Suppressor macrophage treated with lipopolysaccharide for 1 hour (primary cell): ENCODE data around the gene HNRNPA1L2.
"Not testable (repeated sequence)": the region's sequence is repeated elsewhere in the genome, so short reads cannot be mapped to it uniquely, and the experiment has no call there.

ENCODE experiments used
- DNase-seq, 3 donors: peaks; one replicate each; pipeline ENCODE4 v3.0.0-alpha.2; 2020 to 2022

HNRNPA1L2 gene

DNA sequence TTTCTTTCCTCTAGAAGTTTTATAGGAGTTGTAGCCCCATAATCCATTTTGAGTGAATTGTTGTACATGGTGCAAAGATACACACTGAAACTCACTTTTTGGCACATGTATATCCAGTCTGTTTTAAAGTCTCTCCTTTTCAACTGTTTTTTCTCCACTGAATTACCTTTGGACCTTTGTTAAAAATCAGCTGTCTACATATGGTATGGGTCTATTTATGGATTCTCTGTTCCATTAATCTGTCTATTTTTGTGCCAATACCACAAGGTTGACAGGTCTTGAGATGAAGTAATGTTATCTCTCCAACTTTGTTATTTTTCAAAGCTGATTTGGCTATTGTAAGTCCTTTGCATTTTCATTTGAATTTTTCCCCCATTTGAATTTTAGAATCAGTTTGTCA lies 4.7 kb downstream of the HNRNPA1L2 start:
- no peak for DNase-seq

DNA sequence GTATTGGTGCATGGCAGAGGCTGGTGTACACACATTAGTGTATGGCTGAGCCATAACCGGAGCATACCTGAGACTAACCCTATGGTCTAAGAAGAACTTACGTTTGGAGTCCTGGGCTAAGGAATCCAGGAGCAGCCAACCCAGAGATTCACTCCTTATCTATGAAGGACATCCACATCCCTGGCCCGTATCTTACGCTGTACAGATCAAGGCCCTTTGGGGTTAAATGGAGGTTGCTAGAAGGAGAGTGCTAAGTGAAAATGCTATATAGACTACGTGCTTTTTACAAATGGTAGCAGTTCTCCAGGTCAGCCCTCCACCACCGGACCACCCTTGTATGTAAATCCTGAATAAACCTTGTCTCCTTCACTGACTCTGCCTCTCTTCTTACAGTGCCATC lies 8.5 kb downstream of the HNRNPA1L2 start:
- no peak for DNase-seq

DNA sequence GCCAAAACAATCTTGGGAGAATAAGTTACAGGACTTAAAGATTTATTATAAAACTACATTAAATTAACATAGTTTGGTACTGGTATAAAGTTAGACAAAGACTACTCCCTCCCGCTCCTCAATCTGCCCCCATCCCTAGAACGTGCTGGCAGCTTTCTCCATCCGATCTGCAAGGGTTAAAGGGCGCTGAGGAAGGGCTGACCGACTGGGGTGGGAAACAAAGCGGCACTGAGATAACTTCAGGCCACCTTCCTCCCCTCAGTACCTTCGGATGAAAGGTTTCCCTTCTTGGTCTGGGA lies 9.6 kb downstream of the HNRNPA1L2 start:
- no peak for DNase-seq

- peak; percentile 97 to 99 (median 98) for DNase-seq
Measured at GRCh38 chr13:52652196-52652979, 10.2 kb downstream of the HNRNPA1L2 start, which contains the start of gene SUGT1. SUGT1 (plus strand) TSS chr13:52652836; CDS start chr13:52652921, 85 bp downstream.

GRCh38 chr13:52652980-52653303 lies 10.7 kb downstream of the HNRNPA1L2 start:
- no peak for DNase-seq

DNA sequence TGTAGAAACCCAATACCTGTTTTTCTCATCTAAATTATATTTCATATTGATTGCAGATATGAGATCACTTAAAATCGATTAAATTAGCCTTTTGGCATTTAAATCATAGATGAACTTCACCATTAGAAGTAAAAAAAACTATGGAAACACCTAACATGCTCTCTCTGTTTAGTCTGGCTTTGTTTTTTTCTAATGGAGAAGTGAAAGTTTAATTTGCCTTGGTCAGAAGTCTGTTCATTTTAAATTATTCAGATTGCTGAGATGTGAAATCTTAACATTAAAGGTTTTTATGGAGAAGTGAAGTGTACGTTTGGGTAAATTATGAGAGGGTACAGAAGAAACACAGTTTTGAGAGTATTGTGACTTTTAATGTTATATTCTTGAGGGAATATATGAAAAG lies 17.1 kb downstream of the HNRNPA1L2 start:
- DNase-seq, result no peak

GRCh38 chr13:52664272-52664671 lies 22.0 kb downstream of the HNRNPA1L2 start:
- DNase-seq, result no peak

- DNase-seq, result peak; percentile 23 to 55 (median 45)
Measured at GRCh38 chr13:52665325-52665724, 23.1 kb downstream of the HNRNPA1L2 start.

GRCh38 chr13:52669677-52670076 lies 27.4 kb downstream of the HNRNPA1L2 start:
- no peak for DNase-seq

- DNase-seq, result no peak
Measured at GRCh38 chr13:52670726-52671125, 28.5 kb downstream of the HNRNPA1L2 start.

- no peak for DNase-seq
Measured at GRCh38 chr13:52673465-52673864, 31.2 kb downstream of the HNRNPA1L2 start.

DNA sequence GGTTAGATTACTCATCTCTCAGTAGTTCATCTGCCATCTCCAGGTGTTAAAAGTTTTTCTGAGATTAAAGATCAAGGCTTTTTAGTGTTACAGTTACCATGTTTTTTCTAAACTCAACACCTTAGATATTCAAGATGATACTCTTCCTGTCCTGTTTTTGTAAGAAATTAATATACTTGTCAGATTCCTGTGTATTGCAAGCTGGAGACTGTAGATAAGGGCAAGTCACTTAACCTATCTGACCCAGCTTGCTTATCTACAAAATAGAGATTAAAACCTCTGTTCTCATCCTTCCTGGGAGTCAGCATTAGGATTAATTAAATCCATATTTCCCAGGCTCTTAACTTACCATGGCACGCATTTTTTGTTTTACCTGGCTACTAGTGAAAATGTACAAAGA lies 35.6 kb downstream of the HNRNPA1L2 start:
- DNase-seq, result no peak

DNA sequence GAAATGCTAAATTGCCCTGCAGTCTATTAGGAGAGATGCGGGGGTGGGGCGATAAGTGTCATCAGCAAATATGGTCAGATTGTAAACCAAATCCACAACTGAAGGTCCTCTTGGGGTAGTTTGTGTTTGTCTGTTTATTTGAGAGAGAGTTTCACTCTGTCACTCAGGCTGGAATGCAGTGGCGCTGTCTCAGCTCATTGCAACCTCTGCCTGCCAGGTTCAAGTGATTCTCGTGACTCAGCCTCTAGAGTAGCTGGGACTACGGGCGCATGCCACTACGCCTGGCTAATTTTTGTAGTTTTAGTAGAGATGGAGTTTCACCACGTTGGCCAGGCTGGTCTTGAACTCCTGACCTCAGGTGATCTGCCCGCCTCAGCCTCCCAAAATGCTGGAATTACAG lies 43.6 kb downstream of the HNRNPA1L2 start:
- not testable (repeated sequence) for DNase-seq

GRCh38 chr13:52686376-52686775 lies 44.1 kb downstream of the HNRNPA1L2 start:
- DNase-seq, result no peak
